IPS-18c (cell line): Measurements from ENCODE around the gene HCST.
"Not testable (repeated sequence)": the region's sequence is repeated elsewhere in the genome, so short reads cannot be mapped to it uniquely, and the experiment has no call there.

Experiments
- H3K4me3 ChIP-seq: 2 replicates; pipeline ENCODE4 v1.7.0; 2013; ENCODE audit warnings: low read depth, mild to moderate bottlenecking, low read length, moderate library complexity; ENCODE audit not compliant: insufficient read depth
- H3K9me3 ChIP-seq: one replicate; pipeline ENCODE4 v1.6.1; 2013; ENCODE audit warnings: mild to moderate bottlenecking, low read length, moderate library complexity; ENCODE audit not compliant: control insufficient read depth, insufficient read depth

HCST gene

GRCh38 chr19:35871611-35872010 is 30.7 kb upstream of the HCST start:
- Histone ChIP-seq H3K9me3 (peaks cover 2% of the 10 kb centered on the region), H3K4me3 (no peak overlapping the region)

- Histone ChIP-seq H3K4me3 (no peak overlapping the region), H3K9me3 (peaks cover 2% of the 10 kb centered on the region)
Measured at GRCh38 chr19:35872180-35872579, 30.1 kb upstream of the HCST start.

GRCh38 chr19:35874392-35874930 is 27.9 kb upstream of the HCST start:
- H3K9me3 ChIP-seq = peaks cover 2% of the 10 kb centered on the region

GRCh38 chr19:35879068-35879467 is 23.3 kb upstream of the HCST start:
- no peak overlapping the region for H3K4me3 ChIP-seq
- no peaks in the 10 kb centered on the region for H3K9me3 ChIP-seq

More at GRCh38 chr19:35874392-35874930, 27.9 kb upstream of the HCST start:
- H3K4me3 ChIP-seq = no peak overlapping the region

GRCh38 chr19:35879770-35880317 is 22.5 kb upstream of the HCST start:
- Histone ChIP-seq H3K9me3 (no peaks in the 10 kb centered on the region), H3K4me3 (no peak overlapping the region)

GRCh38 chr19:35882114-35882832 is 20.1 kb upstream of the HCST start:
- Histone ChIP-seq H3K4me3 (no peak overlapping the region), H3K9me3 (no peaks in the 10 kb centered on the region)

GRCh38 chr19:35883882-35884281 is 18.4 kb upstream of the HCST start:
- no peaks in the 10 kb centered on the region for H3K9me3 ChIP-seq
- no peak overlapping the region for H3K4me3 ChIP-seq

- no peak overlapping the region for H3K4me3 ChIP-seq
Measured at GRCh38 chr19:35885225-35885738, 17.0 kb upstream of the HCST start.

GRCh38 chr19:35885904-35886303 is 16.4 kb upstream of the HCST start:
- no peaks in the 10 kb centered on the region for H3K9me3 ChIP-seq
- H3K4me3 ChIP-seq = no peak overlapping the region

More at GRCh38 chr19:35885225-35885738, 17.0 kb upstream of the HCST start:
- H3K9me3 ChIP-seq = no peaks in the 10 kb centered on the region

- no peak overlapping the region for H3K4me3 ChIP-seq
- H3K9me3 ChIP-seq = no peaks in the 10 kb centered on the region
Measured at GRCh38 chr19:35887197-35887596, 15.1 kb upstream of the HCST start.

GRCh38 chr19:35888398-35888797 is 13.9 kb upstream of the HCST start:
- no peak overlapping the region for H3K4me3 ChIP-seq
- no peaks in the 10 kb centered on the region for H3K9me3 ChIP-seq

GRCh38 chr19:35889370-35890112 is 12.8 kb upstream of the HCST start:
- Histone ChIP-seq H3K9me3 (no peaks in the 10 kb centered on the region), H3K4me3 (no peak overlapping the region)

- no peaks in the 10 kb centered on the region for H3K9me3 ChIP-seq
- H3K4me3 ChIP-seq = no peak overlapping the region
Measured at GRCh38 chr19:35890113-35890650, 12.1 kb upstream of the HCST start.

- H3K4me3 ChIP-seq, H3K9me3 ChIP-seq: not testable (repeated sequence)
Measured at GRCh38 chr19:35891819-35892218, 10.5 kb upstream of the HCST start.

- Histone ChIP-seq H3K9me3 (no peaks in the 10 kb centered on the region), H3K4me3 (no peak overlapping the region)
Measured at GRCh38 chr19:35894342-35894741, 8.0 kb upstream of the HCST start.

- Histone ChIP-seq H3K9me3 (no peaks in the 10 kb centered on the region), H3K4me3 (no peak overlapping the region)
Measured at GRCh38 chr19:35895911-35896642, 6.3 kb upstream of the HCST start.

GRCh38 chr19:35896643-35897040 is 5.7 kb upstream of the HCST start:
- no peaks in the 10 kb centered on the region for H3K9me3 ChIP-seq
- H3K4me3 ChIP-seq = no peak overlapping the region
